Muscle of back (tissue), 11 donors: ENCODE data around the gene TNS1. TPM values are rescaled to one million over a fixed set of nuclear protein-coding genes. Genes with fewer than 3 reads are reported as not detected.

Experiments used
- DNase-seq, 3 donors: peaks; one replicate each; pipeline versions ENCODE4 v3.0.0 to v3.0.0-alpha.2; 2013
- polyA plus RNA-seq, 10 donors: library from polyadenylated mRNA; unstranded; fragments of 120-200 nt; gene quantifications; one replicate each; pipeline ENCODE4 v1.2.1, GENCODE V29; 2013; ENCODE audit not compliant: insufficient read length in 10 of 10

The TNS1 gene
- polyA plus RNA-seq, 10 donors, result 106 to 124 (median 117) TPM

DNA sequence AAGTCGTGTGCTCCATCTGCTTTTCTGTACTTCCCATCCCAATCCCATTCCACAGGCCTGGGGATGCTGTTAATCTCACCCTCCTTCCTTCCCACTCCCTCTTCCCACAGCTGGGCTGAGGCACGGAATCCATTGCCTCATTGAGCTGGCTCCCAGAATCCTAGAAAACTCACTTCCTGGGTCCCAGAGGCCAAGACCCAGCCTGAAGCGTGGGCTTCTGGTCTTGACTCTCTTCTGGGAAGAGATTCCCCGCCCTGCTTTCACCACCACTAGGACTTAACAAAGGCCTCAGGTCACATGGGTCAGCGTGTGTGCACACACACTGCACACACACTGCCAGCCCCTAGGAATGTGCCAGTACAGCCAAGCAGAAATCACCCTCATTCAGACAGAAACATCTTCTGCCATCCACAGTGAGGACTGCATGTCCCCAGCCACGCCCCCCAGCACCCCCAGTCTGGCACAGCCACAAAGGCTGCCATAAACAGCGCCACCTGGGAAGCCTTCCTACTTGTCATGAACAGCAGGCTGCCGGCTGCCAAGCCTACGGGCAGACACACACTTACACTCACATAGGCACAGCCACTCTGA, 165.8 kb downstream of the TNS1 start:
- peak in 2 of 3 donors; percentile 86 to 94 for DNase-seq

- peak; percentile 94 to 98 (median 94) for DNase-seq
Measured at GRCh38 chr2:217835931-217836891, 166.6 kb downstream of the TNS1 start.

DNA sequence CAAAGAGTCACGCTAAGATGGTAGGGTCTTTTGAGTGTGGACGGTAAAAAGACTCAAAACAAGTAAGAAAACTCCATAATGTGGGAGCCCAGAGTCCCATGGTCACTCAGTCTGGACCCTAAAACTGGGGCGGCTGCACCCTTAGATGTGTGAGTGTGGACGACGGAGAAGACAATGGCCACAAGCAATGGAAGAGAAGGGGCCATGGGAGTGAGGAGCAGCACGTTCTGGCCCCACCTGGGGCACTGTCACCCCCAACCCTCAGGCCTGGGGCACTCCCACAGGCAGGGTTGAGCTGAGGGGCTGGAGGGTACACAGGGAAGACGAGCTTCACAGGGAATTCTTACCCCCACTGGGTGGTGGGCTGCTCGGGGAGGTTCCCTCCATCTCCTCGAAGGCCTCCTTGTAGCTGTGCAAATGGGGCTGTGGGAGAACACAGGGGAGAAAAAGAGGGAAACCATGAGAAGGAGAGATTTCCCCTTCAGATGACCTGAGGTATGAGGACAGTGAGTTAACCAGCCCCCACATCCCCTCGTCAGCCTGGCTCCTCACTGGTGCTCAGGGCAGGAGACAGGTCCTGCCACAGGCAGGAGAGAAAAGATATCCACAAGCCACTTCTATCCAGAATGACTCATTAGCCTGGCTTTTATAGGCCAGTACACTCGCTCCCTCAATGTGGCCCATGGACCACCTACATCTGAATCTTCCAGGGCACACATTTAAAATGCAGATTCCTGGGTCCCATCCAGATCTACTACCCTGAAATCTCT, 167.9 kb downstream of the TNS1 start:
- DNase-seq, result no peak

- DNase-seq, result no peak
Measured at GRCh38 chr2:217834057-217834620, 168.7 kb downstream of the TNS1 start.

DNA sequence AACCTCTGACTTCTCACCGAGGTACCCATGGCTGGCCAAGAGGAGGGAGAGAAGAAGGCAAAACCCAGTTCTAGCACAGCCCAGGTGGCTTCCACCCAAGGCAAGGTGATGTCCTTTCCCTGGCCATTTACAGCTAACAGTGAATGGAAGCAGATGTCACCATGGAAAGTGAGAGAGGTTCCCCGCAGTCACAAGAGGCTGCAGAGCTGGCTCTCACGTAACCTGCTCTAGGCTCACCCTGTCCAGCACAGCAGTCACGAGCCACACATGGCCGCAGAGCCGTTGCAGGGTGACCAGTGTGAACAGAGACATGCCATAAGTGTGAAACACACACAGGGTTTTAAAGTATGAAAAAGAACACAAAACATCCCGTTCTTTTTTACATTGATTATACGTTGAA, 169.4 kb downstream of the TNS1 start:
- DNase-seq, result no peak

GRCh38 chr2:217832987-217833386, 169.8 kb downstream of the TNS1 start:
- no peak for DNase-seq

DNA sequence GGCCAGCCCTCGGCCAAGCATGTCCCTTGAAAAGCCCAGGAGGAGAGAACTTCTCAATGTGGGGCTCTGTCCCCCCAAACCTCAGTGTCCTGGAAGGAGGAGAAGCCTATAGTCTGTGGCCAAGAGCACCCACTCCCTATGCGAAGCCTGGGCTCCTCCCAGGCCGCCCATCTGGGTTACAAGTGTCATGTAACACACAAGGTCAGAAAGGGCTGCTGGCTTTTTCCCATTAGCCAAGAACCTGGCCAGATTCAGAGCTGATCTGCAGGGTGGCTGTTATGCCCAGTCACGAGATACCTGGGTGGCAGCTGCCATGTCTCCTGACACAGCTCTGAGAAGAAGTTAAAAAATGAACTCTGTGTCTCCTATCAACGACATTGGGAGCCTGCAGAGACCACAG, 170.7 kb downstream of the TNS1 start:
- no peak for DNase-seq

GRCh38 chr2:217831306-217831705, 171.5 kb downstream of the TNS1 start:
- no peak for DNase-seq

GRCh38 chr2:217830807-217831206, 172.0 kb downstream of the TNS1 start:
- DNase-seq, result no peak

- no peak for DNase-seq
Measured at GRCh38 chr2:217830061-217830460, 172.7 kb downstream of the TNS1 start.

DNA sequence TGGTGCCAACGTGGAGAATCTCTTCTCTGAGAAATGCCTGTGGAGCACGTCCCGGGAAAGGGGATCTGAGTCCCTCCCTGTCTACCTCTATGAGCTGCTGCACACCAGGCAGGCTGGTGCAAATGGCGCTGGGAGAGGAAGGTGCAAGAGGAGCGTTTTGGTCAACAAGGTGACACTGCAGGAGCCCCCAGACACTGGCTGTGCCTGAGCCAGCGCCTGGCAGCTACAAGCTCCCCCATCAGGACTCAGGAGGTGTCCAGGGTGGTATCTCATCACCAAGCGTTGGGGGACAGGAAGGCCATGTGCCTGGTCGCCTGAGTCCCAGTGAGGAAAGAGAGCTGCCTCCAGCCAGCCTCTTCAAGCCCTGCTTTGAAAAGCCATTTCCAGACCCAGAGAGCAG, 173.4 kb downstream of the TNS1 start:
- DNase-seq, result no peak

DNA sequence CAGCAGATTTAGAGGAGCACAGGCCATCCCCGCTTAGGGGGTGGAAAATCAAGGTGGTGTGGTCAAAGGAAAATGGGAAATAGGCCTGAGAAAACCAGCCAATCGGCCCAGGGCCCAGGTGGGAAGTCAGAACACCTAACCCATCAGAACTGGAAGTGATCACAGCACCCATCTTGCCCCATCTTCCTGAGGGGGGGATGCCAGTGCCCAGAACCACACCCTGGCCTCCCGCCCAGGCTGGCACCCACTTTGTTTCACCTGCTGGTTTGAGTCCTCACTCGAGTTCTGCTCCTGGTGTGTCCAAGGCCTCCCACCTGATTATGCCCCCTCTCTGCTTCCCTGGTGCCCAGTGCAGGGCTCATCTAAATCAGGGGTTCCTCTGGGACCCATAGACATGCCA, 174.5 kb downstream of the TNS1 start:
- DNase-seq, result no peak

GRCh38 chr2:217827430-217828201, 175.2 kb downstream of the TNS1 start:
- DNase-seq, result peak in 2 of 3 donors; percentile 47 to 75

GRCh38 chr2:217826991-217827390, 175.8 kb downstream of the TNS1 start:
- peak in 1 of 3 donors; percentile 54 for DNase-seq

GRCh38 chr2:217826520-217826919, 176.3 kb downstream of the TNS1 start:
- DNase-seq, result peak; percentile 66 to 81 (median 74)

- DNase-seq, result no peak
Measured at GRCh38 chr2:217825469-217826235, 177.1 kb downstream of the TNS1 start.

DNA sequence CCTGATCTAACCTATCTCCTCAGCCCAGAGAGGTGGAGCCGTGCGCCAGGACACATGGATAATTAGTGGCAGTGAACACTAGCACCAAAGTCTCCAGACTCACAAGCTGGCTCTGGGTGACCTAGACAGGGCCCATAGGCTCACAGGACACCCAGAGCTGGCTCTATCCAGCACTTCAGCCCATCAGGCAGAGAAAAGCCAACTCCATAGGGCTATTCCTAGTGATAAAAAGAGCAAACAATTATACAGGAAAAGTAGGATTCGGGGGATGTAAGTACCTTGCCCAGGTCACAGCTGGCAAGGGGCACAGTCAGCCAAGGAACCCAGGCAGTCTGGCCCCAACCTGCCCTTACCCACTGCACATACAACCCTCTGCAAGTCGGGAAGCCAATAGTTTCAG, 178.6 kb downstream of the TNS1 start:
- DNase-seq, result no peak

GRCh38 chr2:217823626-217824025, 179.2 kb downstream of the TNS1 start:
- no peak for DNase-seq

GRCh38 chr2:217822296-217823252, 180.2 kb downstream of the TNS1 start:
- DNase-seq, result no peak
